Measurements from ENCODE around the gene SORCS3. TPM values are rescaled to one million over a fixed set of nuclear protein-coding genes. Genes with fewer than 3 reads are reported as not detected.

Gene SORCS3
- total RNA-seq, 1 experiment from 2014 or later, result 0.03 TPM

DNA sequence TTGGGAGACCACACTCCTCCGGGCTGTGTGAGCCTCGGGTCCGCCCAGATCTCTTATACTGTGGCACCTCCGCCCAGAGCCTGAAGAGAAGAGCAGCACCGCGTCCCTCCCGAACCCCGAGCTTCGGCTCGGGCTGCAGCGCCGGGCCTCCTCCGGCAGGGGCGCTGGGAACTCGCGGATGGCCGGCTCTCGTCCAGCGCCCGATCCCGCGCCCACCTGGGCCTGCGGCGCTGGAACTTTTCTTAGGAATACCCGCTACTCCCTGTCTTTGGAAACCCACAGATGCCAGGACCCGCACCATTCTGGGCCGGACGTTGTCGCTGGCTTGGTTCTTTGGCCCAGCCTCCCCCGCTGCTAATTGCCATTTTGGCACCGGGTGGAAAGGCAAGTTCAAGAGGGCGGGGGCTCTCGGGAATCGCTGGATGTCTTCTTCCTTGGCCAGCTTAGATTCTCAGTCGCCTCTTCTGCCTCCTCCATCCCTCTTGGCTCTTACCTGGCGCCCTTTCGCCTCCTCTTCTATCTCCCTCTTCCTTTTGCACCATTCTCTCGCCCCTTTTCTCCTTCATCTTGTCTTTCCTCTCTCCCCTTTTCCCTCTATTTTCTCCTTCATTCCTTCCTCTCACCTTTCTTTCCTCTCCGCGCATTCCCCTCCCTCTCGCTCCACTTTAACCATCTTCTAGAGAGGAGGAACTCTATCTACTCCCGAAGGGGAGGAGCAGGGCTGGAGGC, 2.1 kb upstream of the SORCS3 start:
- Histone ChIP-seq H3K27me3 (ENCODE audit: control insufficient read depth, insufficient read depth, low read length) (peaks cover 68% of the 10 kb centered on the region), H3K4me3 (ENCODE audit: insufficient read depth, low read depth, low read length) (peak overlapping the region; percentile 59), H3K36me3 (replicated peaks; ENCODE audit: control insufficient read depth, insufficient read depth, low read length) (no peaks in the 10 kb centered on the region)
- DNase-seq, result peak; percentile 93

DNA sequence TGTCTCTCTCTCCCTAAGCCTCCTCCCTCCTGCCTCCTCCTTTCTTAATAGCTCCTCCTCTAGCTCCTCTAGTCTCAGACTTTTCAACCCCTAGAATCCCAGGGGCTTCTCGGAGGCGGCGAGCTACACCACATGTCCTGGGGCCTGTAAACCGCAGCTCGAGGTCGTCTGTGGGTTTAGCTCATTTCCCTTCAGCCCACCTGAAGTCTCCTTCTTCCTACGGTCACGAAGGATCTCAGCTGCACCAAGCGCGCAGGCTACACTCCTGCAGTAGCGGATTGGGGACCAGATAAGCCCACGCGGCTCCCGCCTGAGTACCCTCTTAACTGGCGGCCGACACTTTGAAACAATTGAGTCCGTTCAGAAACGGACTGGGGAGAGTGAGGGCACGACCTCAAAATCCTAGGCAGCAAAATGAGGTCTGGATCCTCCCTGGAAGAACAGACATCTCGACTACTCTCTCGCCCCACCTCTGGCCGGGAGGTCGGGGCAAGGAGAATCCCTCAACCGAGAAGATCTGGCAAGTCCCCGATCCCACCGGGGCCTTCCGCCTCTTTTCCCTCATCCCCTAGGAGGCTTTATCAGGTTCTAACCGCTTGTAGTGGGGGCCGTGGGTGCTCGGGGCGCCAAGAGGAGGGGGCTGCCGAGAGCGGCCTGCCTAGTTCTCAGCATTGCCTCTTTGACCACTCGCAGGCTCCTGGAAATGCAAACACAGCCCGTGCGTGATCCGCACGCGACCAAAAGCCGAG, 1.3 kb upstream of the SORCS3 start:
- peak; percentile 76 for DNase-seq
- H3K27me3 ChIP-seq (ENCODE audit: control insufficient read depth, insufficient read depth, low read length), result peaks cover 75% of the 10 kb centered on the region
- H3K36me3 ChIP-seq (replicated peaks; ENCODE audit: control insufficient read depth, insufficient read depth, low read length), result no peaks in the 10 kb centered on the region
- peak overlapping the region; percentile 59 for H3K4me3 ChIP-seq (ENCODE audit: insufficient read depth, low read depth, low read length)

DNA sequence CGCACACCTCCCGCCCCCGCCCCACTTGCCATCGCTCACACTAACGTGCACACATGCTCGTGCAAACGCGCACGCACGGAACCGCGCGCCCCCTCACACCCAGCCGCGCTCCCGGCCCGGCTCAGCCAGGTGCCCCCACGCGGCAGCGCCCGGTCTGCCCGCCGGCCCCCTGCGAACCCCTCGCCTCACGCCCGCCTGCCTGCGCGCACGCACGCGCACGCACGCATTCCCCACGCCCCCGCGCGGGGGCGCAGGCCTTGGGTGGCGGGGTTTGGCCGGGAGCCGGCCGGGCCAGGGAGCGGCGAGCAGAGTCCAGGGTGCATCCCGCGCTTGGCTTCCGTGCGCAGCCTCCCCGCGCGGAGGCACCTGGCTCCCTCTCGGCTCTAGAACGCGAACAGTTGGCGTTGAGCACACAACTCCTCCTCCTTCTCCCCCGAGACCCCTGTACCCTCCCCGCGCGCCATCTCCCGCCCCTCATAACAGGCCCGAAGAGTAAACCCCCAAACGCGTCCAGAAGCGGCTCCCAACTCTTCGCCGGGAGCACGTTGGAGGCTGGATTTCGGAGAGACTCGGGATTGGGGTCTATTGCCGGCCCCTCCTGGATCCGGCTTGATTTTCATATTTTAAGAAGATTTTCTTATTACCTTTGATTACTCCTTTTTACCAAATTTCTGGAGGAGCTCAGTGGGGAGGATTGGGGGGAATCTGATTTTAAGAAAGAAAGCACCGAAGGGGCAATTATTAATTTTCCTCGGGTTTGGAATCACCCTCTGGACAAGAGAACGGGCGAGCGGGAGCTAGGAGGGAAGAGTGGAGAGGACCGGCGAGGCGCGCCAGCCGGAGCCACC, 527 bp upstream of the SORCS3 start:
- Histone ChIP-seq H3K27me3 (ENCODE audit: control insufficient read depth, insufficient read depth, low read length) (peaks cover 83% of the 10 kb centered on the region), H3K4me3 (ENCODE audit: insufficient read depth, low read depth, low read length) (peak overlapping the region; percentile 59)
- peak; percentile 66 for DNase-seq

DNA sequence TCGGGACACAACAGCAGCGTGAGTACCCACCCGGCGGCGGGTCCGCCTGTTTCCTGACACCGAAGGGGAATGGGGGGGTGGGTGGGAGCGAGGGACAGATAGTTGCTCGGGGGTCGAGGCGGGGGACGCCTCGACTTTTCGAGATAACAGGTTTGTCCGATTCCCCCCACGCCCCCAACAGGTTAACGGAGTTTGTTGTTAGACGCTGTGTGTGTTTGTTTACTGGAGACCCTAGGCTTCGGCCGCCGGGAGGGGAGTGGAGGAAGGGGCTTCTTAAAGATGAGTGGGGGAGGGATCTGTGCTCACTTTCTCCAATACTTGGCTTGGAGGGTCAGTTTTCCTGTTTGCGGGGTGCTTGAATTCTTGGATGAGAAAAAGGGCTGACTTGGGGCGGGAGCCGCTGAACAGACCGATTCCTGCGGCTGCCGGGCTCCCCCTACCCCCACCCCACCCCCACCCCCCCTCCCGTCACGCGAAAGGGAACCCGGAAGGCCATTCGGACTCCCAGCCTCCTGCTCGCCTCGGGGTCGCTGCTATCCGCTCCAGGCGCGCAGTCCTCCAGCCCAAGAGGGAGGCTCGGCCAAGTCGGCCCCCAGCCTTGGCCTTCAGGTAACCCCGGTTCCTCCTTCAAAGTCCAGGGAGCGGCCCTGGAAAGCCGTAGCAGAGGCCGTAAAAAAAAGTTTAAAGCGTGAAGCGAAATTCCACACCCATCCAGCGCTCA, 1.0 kb downstream of the SORCS3 start:
- H3K4me3 ChIP-seq (ENCODE audit: insufficient read depth, low read depth, low read length), result peak overlapping the region; percentile 59
- H3K27me3 ChIP-seq (ENCODE audit: control insufficient read depth, insufficient read depth, low read length), result peaks cover 82% of the 10 kb centered on the region
- H3K36me3 ChIP-seq (replicated peaks; ENCODE audit: control insufficient read depth, insufficient read depth, low read length), result no peaks in the 10 kb centered on the region
- peak; percentile 75 for DNase-seq

More for the DNA sequence above, 527 bp upstream of the SORCS3 start:
- no peaks in the 10 kb centered on the region for H3K36me3 ChIP-seq (replicated peaks; ENCODE audit: control insufficient read depth, insufficient read depth, low read length)

DNA sequence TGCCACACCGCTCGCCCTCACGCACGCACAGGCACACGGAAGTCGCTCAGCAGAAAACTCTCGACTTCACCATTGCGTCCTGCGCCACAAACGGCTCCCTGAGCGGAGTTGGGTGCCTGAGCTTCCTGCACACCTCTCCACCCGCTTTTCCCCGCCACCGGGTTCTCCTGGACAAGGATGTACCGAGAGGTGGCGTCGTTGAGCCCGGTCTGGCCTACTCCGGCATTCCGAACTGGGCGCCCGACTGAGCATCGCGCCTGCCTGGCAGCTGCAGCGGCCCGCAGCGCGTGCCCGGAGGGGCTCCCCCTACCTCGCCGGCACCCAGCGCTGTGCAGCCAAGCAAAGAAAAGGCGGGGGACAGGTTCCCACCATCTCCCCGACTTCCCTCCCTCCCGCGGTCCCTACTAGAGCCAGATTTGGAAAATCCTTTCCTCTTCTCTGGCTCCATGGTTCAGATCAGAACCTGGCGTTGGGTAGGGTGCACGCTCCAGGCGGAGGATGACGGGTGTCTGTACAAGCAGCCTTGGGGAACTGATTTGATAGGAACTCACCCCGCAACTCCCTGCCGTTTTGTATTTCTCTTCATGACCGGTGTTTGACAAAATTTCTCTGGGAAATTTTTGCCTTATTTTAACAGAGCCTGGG, 1.7 kb downstream of the SORCS3 start:
- H3K4me3 ChIP-seq (ENCODE audit: insufficient read depth, low read depth, low read length), result peak overlapping the region; percentile 59
- no peaks in the 10 kb centered on the region for H3K36me3 ChIP-seq (replicated peaks; ENCODE audit: control insufficient read depth, insufficient read depth, low read length)
- peaks cover 76% of the 10 kb centered on the region for H3K27me3 ChIP-seq (ENCODE audit: control insufficient read depth, insufficient read depth, low read length)
- DNase-seq, result peak; percentile 90

DNA sequence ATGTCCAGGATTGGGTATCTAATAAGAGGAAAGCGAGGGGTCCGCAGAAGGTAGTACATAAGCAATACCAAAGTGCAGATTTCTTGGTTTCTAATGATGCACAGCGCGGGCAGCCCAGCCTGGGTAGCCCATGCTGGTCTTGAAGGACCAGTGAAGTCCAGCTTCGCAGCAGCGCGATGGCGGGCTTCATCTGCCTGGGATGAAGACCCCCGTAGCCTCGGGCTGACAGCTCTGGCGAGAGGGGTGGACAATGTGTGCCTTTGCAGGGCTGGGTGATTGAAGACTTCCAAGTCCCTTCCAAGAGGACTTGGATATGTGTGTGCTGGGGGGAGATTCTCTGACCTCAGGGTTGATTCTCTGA, 2.2 kb downstream of the SORCS3 start:
- peaks cover 71% of the 10 kb centered on the region for H3K27me3 ChIP-seq (ENCODE audit: control insufficient read depth, insufficient read depth, low read length)
- DNase-seq, result no peak
- H3K4me3 ChIP-seq (ENCODE audit: insufficient read depth, low read depth, low read length), result no peak overlapping the region
- no peaks in the 10 kb centered on the region for H3K36me3 ChIP-seq (replicated peaks; ENCODE audit: control insufficient read depth, insufficient read depth, low read length)

DNA sequence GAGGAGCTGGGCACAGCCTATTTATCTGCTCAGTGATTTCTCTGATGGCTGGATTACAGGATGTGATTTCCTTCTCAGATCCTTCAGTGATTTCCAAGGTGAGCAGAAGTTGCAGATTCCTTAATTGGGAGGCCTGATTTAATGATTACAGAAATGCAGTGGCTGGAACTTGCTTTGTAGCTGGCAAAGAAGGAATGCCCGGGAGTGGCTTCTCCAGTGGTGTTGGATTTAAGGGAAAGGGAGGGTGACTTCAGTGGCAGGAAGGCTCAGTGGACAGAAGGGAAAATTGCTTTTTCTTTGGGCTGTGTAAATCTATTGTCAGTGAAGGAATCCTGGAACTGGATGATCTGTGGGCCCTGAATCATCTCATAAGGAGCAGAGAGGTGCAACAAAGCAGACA, 5.1 kb downstream of the SORCS3 start:
- Histone ChIP-seq H3K36me3 (replicated peaks; ENCODE audit: control insufficient read depth, insufficient read depth, low read length) (no peaks in the 10 kb centered on the region), H3K4me3 (ENCODE audit: insufficient read depth, low read depth, low read length) (no peak overlapping the region), H3K27me3 (ENCODE audit: control insufficient read depth, insufficient read depth, low read length) (peaks cover 44% of the 10 kb centered on the region)
- no peak for DNase-seq

DNA sequence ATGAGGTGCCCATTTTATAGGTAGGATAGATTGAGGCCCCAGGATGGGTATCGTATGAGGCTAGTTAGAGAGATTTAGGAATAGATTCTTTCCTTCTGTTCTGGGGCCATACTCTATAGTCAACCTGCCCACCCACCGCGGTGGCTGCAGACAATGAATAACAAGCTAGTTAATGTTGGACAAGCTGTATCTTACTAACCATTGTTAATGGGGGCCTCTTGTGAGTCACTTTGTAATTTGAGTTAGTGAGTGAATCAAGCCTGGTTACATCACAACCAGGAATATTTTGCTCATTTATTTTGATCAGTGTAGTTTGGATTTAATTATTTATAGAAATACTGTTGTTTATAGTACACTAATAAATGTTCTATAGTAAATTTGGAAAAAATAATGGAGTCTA, 7.3 kb downstream of the SORCS3 start:
- Histone ChIP-seq H3K4me3 (ENCODE audit: insufficient read depth, low read depth, low read length) (no peak overlapping the region), H3K27me3 (ENCODE audit: control insufficient read depth, insufficient read depth, low read length) (peaks cover 22% of the 10 kb centered on the region), H3K36me3 (replicated peaks; ENCODE audit: control insufficient read depth, insufficient read depth, low read length) (no peaks in the 10 kb centered on the region)
- DNase-seq, result no peak

DNA sequence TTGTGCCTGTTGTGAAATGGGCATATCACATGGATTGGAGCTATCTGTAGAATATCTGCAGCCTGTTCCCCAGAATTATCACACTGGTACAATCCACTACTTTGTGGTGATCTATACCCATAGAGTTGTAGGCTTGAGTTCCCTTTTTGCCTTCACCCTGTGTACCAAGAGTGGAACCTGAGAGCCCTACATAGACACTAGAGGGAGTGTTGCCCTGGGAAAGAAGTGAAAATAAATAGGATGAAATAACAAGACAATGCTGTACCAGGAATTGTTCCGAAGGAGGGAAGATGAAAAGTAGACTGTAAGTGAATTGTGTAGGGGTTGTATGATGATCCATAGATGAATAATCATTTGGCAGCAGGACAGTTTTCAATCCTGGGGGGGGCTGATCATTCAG, 9.0 kb downstream of the SORCS3 start:
- no peak overlapping the region for H3K4me3 ChIP-seq (ENCODE audit: insufficient read depth, low read depth, low read length)
- H3K36me3 ChIP-seq (replicated peaks; ENCODE audit: control insufficient read depth, insufficient read depth, low read length), result no peaks in the 10 kb centered on the region
- DNase-seq, result peak; percentile 41
- peaks cover 5% of the 10 kb centered on the region for H3K27me3 ChIP-seq (ENCODE audit: control insufficient read depth, insufficient read depth, low read length)

DNA sequence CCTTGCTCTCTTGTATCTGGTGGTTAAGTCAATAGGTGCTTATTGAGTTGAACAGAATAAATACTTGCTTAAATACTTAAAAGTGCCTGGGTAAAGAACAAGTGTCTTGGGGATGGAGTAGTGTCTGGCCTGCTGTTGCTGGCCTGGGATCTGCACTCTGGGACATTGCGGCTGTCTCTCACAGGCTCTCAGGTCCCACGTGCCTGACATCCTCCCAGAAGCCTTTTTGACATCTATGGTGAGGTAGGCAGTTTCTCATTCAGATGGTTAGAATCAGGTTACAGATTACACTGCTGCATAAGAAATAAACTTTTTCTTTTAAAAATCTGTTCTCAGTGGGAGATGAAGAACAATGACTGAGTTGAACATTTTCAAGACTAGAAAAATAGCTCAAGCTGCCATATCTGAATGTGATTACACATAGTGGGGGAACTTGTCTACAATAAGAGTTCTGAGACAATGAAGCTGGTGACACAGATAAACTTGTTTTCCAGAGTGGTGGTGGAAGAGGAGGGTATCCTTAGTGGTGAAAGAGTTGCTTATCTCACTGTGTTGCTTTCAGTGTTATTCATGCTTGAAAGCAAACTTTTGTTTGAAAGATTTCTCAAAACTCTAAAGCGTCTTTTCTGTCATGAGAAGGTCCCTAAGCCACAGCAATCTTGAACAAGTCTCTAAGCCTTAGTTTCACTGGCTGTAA, 9.7 kb downstream of the SORCS3 start:
- no peaks in the 10 kb centered on the region for H3K36me3 ChIP-seq (replicated peaks; ENCODE audit: control insufficient read depth, insufficient read depth, low read length)
- no peak overlapping the region for H3K4me3 ChIP-seq (ENCODE audit: insufficient read depth, low read depth, low read length)
- DNase-seq, result no peak
- H3K27me3 ChIP-seq (ENCODE audit: control insufficient read depth, insufficient read depth, low read length), result no peaks in the 10 kb centered on the region; the same call in none of the 2 replicates

DNA sequence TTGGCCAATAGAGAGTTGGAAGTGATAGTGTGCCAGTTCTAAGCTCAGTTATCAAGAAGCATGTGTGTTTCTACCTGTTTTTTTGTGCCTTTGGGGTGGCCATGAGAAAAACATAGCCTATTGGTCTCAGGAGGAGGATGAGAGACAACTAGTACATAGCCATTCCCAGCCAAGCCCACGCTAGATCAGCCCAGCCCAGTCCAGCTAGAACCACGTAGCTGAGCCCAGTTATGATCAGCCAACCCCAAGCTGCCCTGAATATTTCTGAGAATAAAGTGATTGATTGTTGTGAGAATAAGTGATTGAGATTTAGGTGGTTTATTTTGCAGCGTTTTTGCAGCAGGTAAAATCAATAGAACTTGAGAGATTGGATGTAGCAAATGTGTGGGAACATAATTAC, 15.9 kb downstream of the SORCS3 start:
- DNase-seq, result no peak
- H3K27me3 ChIP-seq (ENCODE audit: control insufficient read depth, insufficient read depth, low read length), result no peaks in the 10 kb centered on the region

DNA sequence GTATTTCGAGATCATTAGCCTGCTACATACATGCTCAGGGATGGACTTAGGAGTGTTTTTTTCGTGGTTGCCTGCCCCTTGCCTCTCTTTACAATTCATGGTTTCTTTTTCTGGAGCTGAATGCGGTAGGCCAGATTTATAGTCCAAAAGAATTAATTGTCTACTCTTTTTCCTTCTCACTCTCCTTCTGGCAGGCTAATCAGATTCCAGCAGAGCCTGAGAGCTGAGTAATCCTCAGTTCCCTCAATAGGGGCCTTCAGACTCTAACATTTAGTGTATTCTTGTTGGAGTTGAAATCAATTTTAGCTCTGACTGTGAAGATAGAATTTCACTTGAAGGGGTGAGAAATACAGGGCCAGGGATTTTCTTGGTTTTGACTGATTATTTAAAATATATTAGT, 16.4 kb downstream of the SORCS3 start:
- Histone ChIP-seq H3K36me3 (replicated peaks; ENCODE audit: control insufficient read depth, insufficient read depth, low read length) (no peaks in the 10 kb centered on the region), H3K4me3 (ENCODE audit: insufficient read depth, low read depth, low read length) (no peak overlapping the region), H3K27me3 (ENCODE audit: control insufficient read depth, insufficient read depth, low read length) (no peaks in the 10 kb centered on the region)
- no peak for DNase-seq

More for the DNA sequence above, 15.9 kb downstream of the SORCS3 start:
- Histone ChIP-seq H3K36me3 (replicated peaks; ENCODE audit: control insufficient read depth, insufficient read depth, low read length) (no peaks in the 10 kb centered on the region), H3K4me3 (ENCODE audit: insufficient read depth, low read depth, low read length) (no peak overlapping the region)

DNA sequence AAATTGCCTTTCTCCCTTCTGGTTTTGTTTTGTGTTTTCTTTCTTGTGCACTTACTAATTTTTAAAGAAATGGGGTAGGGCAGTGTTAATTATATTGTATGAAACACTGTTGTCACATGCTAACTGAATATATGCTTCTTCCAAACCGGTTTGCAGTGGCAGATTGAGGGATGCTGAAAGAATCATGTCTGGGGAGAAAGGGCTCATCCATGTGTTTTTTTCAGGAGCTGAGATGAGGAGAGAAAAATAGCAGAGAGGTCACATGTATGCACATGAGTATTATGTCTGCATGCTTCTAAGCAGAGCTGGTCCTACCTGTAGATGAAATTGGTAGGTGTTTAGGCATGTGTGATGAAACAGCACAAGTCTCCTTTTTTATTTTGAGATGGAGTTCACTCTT, 17.0 kb downstream of the SORCS3 start:
- no peak for DNase-seq
- Histone ChIP-seq H3K27me3 (ENCODE audit: control insufficient read depth, insufficient read depth, low read length) (no peaks in the 10 kb centered on the region), H3K36me3 (replicated peaks; ENCODE audit: control insufficient read depth, insufficient read depth, low read length) (no peaks in the 10 kb centered on the region), H3K4me3 (ENCODE audit: insufficient read depth, low read depth, low read length) (no peak overlapping the region)

All from H7 (cell line).